Fibroblast of lung (primary cell): ENCODE measurements around the gene RMDN2. TPM values are rescaled to one million over a fixed set of nuclear protein-coding genes. Genes with fewer than 3 reads are reported as not detected.

Experiments
- DNase-seq, 2 donors: peaks; one replicate each; pipeline versions ENCODE4 v3.0.0 to v3.0.0-alpha.2; 2010; ENCODE audit warnings: low read depth in 2 of 2
- H2AFZ ChIP-seq: 2 replicates; pipeline ENCODE4 v1.5.1; 2012; ENCODE audit warnings: low read length, control low read depth, inconsistent platforms
- H3K27ac ChIP-seq: 2 replicates; pipeline ENCODE4 v1.5.1; 2011; ENCODE audit warnings: low read length, control low read depth; ENCODE audit not compliant: insufficient read depth
- H3K27me3 ChIP-seq: 2 replicates; pipeline ENCODE4 v1.5.1; 2011; ENCODE audit warnings: mild to moderate bottlenecking, low read length; ENCODE audit not compliant: control insufficient read depth, insufficient read depth
- H3K36me3 ChIP-seq: 2 replicates; pipeline ENCODE4 v1.5.1; 2011; ENCODE audit warnings: low read length; ENCODE audit not compliant: control insufficient read depth, insufficient read depth
- H3K4me1 ChIP-seq: 2 replicates; pipeline ENCODE4 v1.5.1; 2011; ENCODE audit warnings: low read length; ENCODE audit not compliant: control insufficient read depth, insufficient read depth; ENCODE audit errors: extremely low read depth
- H3K4me2 ChIP-seq: 2 replicates; pipeline ENCODE4 v1.5.1; 2011; ENCODE audit warnings: low read length, control low read depth; ENCODE audit not compliant: insufficient read depth; ENCODE audit errors: extremely low read depth
- H3K4me3 ChIP-seq, 4 experiments: fragments of 200-600 bp in 1 of 4; sonication (generic) in 1 of 4; replicated peaks in 1 of 4; 2 replicates each; pipeline ENCODE4 v1.5.1; 2011 to 2016; ENCODE audit warnings: low read length in 4 of 4, low read depth in 3 of 4, mild to moderate bottlenecking in 3 of 4, control low read depth in 2 of 4, inconsistent platforms in 1 of 4, mixed read lengths in 1 of 4; ENCODE audit not compliant: insufficient read depth in 1 of 4; ENCODE audit errors: control extremely low read depth in 1 of 4
- H3K79me2 ChIP-seq: 2 replicates; pipeline ENCODE4 v1.5.1; 2012; ENCODE audit warnings: mild to moderate bottlenecking, low read length, inconsistent platforms; ENCODE audit not compliant: control insufficient read depth, insufficient read depth
- H3K9ac ChIP-seq: 2 replicates; pipeline ENCODE4 v1.5.1; 2011; ENCODE audit warnings: mild to moderate bottlenecking, low read length, control low read depth; ENCODE audit not compliant: insufficient read depth
- H3K9me3 ChIP-seq: 2 replicates; pipeline ENCODE4 v1.5.1; 2012; ENCODE audit warnings: low read depth, low read length; ENCODE audit not compliant: control insufficient read depth, insufficient read depth
- H4K20me1 ChIP-seq: 2 replicates; pipeline ENCODE4 v1.5.1; 2011; ENCODE audit warnings: low read length; ENCODE audit not compliant: control insufficient read depth, insufficient read depth; ENCODE audit errors: extremely low read depth
- CTCF ChIP-seq, 2 donors: IDR thresholded peaks in 1 of 2; conservative IDR thresholded peaks in 1 of 2; 1 replicate in 1 of 2; 2 replicates in 1 of 2; pipeline ENCODE4 v1.5.1; 2011 to 2012; ENCODE audit warnings: low read length in 2 of 2, control low read depth in 1 of 2, inconsistent platforms in 1 of 2, low read depth in 1 of 2, mild to moderate bottlenecking in 1 of 2
- EZH2 ChIP-seq: IDR thresholded peaks from 2 replicates; pipeline ENCODE4 v1.5.1; 2012; ENCODE audit warnings: low read length, control low read depth, mild to moderate bottlenecking; ENCODE audit errors: missing control alignments
- polyA plus RNA-seq, 2 donors: library from polyadenylated mRNA; depleted of rRNA in 1 of 2; stranded (reverse) in 1 of 2; unstranded in 1 of 2; fragments of >200 nt; gene quantifications; 2 replicates each; pipeline ENCODE4 v1.2.1, GENCODE V29; 2011 to 2012; ENCODE audit warnings: missing spikeins in 1 of 2
- total RNA-seq: library from RNA; depleted of rRNA; stranded (reverse); fragments of >200 nt; gene quantifications from 2 replicates; pipeline ENCODE4 v1.2.1, GENCODE V29; 2014

RMDN2 gene
- total and polyA plus RNA-seq, 2 donors (not counting 1 experiment from before 2014, with no cell fraction given): 5.4 to 9.2 TPM

GRCh38 chr2:38030635-38031355, 105.7 kb downstream of the RMDN2 start:
- H3K27me3 ChIP-seq: no peaks in the 10 kb centered on the region
- no peak overlapping the region for H2AFZ ChIP-seq
- H3K79me2 ChIP-seq: no peaks in the 10 kb centered on the region
- H4K20me1 ChIP-seq: no peaks in the 10 kb centered on the region
- no peaks in the 10 kb centered on the region for H3K36me3 ChIP-seq
- no peak overlapping the region for H3K9ac ChIP-seq
- no peaks in the 10 kb centered on the region for H3K4me1 ChIP-seq
- no peak overlapping the region for H3K27ac ChIP-seq
- H3K9me3 ChIP-seq: no peaks in the 10 kb centered on the region
- H3K4me2 ChIP-seq: no peak overlapping the region
- H3K4me3 ChIP-seq: no peak overlapping the region
- peak in 1 of 2 donors; percentile 56 for DNase-seq
- TF ChIP-seq CTCF (conservative IDR thresholded peaks at IDR 0.05 in 1 of 2, IDR thresholded peaks at IDR 0.05 in 1 of 2; ENCODE audit: low read depth in 1 of 2, low read length in 2 of 2) (no peak), EZH2 (no peak)

- H3K36me3 ChIP-seq: no peaks in the 10 kb centered on the region
- H3K79me2 ChIP-seq: no peaks in the 10 kb centered on the region
- H2AFZ ChIP-seq: no peak overlapping the region
- H3K4me2 ChIP-seq: no peak overlapping the region
- TF ChIP-seq CTCF (conservative IDR thresholded peaks at IDR 0.05 in 1 of 2, IDR thresholded peaks at IDR 0.05 in 1 of 2; ENCODE audit: low read depth in 1 of 2, low read length in 2 of 2): no peak
- no peak for TF ChIP-seq EZH2
- H3K9me3 ChIP-seq: no peaks in the 10 kb centered on the region
- no peak for DNase-seq
- H3K27ac ChIP-seq: no peak overlapping the region
- no peak overlapping the region for H3K9ac ChIP-seq
- no peaks in the 10 kb centered on the region for H4K20me1 ChIP-seq
- no peak overlapping the region for H3K4me3 ChIP-seq
- H3K27me3 ChIP-seq: no peaks in the 10 kb centered on the region
- H3K4me1 ChIP-seq: peaks cover 2% of the 10 kb centered on the region
Measured at GRCh38 chr2:38032946-38033345, 107.9 kb downstream of the RMDN2 start.

- DNase-seq: peak in 1 of 2 donors; percentile 20
- peaks cover 5% of the 10 kb centered on the region for H3K4me1 ChIP-seq
- no peak overlapping the region for H3K9ac ChIP-seq
- no peaks in the 10 kb centered on the region for H3K27me3 ChIP-seq
- H3K79me2 ChIP-seq: no peaks in the 10 kb centered on the region
- no peak overlapping the region for H3K4me2 ChIP-seq
- TF ChIP-seq EZH2 (no peak), CTCF (conservative IDR thresholded peaks at IDR 0.05 in 1 of 2, IDR thresholded peaks at IDR 0.05 in 1 of 2; ENCODE audit: low read depth in 1 of 2, low read length in 2 of 2) (no peak)
- H4K20me1 ChIP-seq: no peaks in the 10 kb centered on the region
- H2AFZ ChIP-seq: no peak overlapping the region
- H3K4me3 ChIP-seq: no peak overlapping the region
- no peak overlapping the region for H3K27ac ChIP-seq
- H3K9me3 ChIP-seq: no peaks in the 10 kb centered on the region
- H3K36me3 ChIP-seq: no peaks in the 10 kb centered on the region
Measured at GRCh38 chr2:38033646-38034045, 108.6 kb downstream of the RMDN2 start.
